Coronary artery (tissue), 2 donors: ENCODE results near the gene KRT38.

Source experiments
- DNase-seq: peaks from one replicate; pipeline ENCODE4 v3.0.0-alpha.2; 2017; ENCODE audit warnings: low spot score
- H3K27ac ChIP-seq, 2 donors: fragments of 200-600 bp; sonication (generic); one replicate each; pipeline ENCODE4 v1.5.1; 2016 to 2019
- H3K4me3 ChIP-seq: fragments of 200-600 bp; sonication (generic); 2 replicates; pipeline ENCODE4 v1.5.1; 2016; ENCODE audit warnings: mild to moderate bottlenecking, moderate library complexity
- CTCF ChIP-seq: fragments of 200-600 bp; sonication (generic); IDR thresholded peaks from one replicate; pipeline ENCODE4 v1.5.1; 2019; ENCODE audit warnings: antibody characterized with exemption

The KRT38 gene

DNA sequence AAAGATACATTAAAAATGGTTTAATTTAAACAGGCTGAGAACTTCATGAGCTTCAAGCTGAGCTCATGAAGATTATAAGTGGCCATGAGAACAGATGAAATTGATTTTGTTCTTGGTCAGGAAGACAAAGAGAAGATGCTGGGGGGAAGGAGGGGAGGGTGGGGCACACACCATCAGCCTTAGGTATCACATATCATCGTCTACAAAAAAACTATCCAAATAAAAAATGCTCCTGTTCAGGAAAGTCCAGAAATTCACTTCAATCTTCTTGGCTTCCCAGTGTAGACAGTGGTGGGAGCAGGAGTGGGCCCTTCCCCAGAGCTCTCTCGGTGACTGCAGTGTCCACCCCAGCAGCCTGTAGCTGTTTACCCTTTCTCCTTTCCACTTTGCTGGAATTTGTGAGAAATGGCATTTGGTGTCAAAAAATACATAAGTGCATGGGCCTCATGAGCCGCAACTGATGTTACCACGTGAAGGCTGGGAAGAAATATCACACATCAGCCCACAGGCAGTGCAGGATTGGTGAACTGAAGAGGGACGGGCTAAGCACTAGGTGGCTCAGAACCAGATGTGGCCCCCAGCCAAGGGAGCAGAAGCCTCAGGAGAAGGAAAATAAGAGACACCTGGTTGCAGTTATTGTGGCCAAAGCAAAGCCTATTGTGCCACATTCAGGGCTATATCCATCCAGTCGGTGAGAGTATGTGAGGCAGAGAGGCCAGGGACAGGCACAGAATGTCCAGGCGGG, 22.5 kb downstream of the KRT38 start:
- no peak overlapping the region for H3K27ac ChIP-seq
- TF ChIP-seq CTCF = no peak
- H3K4me3 ChIP-seq = no peak overlapping the region
- no peak for DNase-seq

- DNase-seq = no peak
- Histone ChIP-seq H3K4me3 (no peak overlapping the region), H3K27ac (no peak overlapping the region)
- no peak for TF ChIP-seq CTCF
Measured at GRCh38 chr17:41417576-41418015, 23.2 kb downstream of the KRT38 start.

DNA sequence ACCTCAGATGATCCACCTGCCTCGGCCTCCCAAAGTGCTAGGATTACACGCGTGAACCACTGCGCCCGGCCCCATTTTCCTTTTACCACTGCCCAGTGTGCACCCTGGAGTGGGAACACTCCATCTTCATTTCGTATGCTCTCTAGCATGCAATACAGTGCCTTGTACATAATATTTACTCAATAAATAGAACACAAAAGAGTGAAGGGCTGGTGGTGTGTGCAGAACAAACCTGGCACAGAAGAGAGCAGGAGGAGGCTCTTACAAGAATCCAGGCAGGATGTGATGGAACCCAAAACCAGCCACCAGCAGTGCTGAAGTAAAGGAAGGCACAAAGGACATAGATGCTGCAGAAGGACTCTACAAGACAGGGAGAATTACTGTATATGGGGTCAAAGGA, 23.7 kb downstream of the KRT38 start:
- Histone ChIP-seq H3K4me3 (no peak overlapping the region), H3K27ac (no peak overlapping the region)
- no peak for DNase-seq
- TF ChIP-seq CTCF = no peak

GRCh38 chr17:41416479-41416878, 24.3 kb downstream of the KRT38 start:
- no peak overlapping the region for H3K27ac ChIP-seq
- DNase-seq = no peak
- H3K4me3 ChIP-seq = no peak overlapping the region
- no peak for TF ChIP-seq CTCF

GRCh38 chr17:41415833-41416335, 24.9 kb downstream of the KRT38 start:
- no peak for TF ChIP-seq CTCF
- no peak overlapping the region for H3K27ac ChIP-seq
- no peak overlapping the region for H3K4me3 ChIP-seq
- DNase-seq = no peak

DNA sequence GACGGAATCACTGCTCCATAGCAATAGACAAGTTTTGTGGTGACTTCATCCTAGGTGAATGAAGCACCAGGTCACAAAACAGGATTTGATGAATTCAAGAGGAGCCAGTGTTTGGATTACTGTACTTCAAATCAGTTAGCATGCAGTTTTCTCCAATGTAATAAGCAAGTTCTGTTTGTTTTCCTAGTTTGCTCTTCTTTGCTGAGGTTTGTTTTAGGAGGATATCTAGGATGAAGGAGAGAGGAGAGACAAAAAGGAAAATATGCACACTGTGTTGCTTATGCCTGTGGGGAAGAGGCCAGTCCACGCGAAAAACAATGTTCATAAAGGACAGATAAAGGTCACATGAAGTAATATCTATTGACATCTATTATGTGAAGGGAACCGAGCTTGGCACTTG, 25.4 kb downstream of the KRT38 start:
- H3K4me3 ChIP-seq = no peak overlapping the region
- no peak for TF ChIP-seq CTCF
- no peak overlapping the region for H3K27ac ChIP-seq
- DNase-seq = no peak

DNA sequence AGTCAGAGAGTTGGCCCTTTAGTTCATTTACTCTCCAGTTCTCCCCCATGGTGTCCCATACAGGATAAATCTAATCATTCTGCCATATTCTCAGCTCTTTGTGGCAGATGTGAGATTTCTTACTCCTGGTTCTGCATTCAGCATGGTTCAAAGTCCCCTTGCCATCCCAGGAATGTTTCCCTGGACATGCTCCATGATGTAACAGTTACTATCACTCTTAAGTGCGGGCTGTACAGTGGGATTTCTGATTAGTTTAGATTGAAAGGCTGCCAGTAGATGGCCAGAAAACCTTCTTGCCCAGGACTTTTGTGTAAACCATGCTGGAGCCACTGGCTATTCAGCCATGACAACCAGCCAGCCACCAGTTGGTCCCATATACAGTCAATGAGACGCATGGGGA, 26.8 kb downstream of the KRT38 start:
- DNase-seq = no peak
- TF ChIP-seq CTCF = no peak
- Histone ChIP-seq H3K27ac (no peak overlapping the region), H3K4me3 (no peak overlapping the region)
